ENCODE results near the gene PSMB7. TPM values are rescaled to one million over a fixed set of nuclear protein-coding genes. Genes with fewer than 3 reads are reported as not detected.

PSMB7 gene
- total and polyA plus RNA-seq, 2 donors (not counting 1 experiment from before 2014, with no cell fraction given): 206 to 290 TPM

DNA sequence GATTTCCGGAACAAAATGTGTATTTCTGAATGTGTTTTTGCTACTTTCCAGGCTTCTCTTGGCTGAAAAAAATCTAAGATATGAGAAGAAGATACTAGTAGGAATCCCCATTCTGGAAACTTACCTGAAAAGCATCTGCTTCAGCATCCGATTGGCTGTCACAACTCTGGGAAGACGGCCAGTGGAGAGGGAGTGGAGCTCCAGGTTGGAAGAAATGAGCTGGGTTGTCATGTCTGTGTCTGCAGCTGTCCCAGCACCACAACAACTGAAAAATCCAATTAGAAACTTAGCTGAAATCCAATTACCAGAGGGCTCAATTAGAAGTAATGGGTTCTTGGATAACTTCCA is 3.0 kb downstream of the PSMB7 start:
- DNase-seq (ENCODE audit: low read depth in 2 of 2): no peak
- Histone ChIP-seq H3K79me2 (ENCODE audit: control insufficient read depth, insufficient read depth, low read length) (peaks cover 52% of the 10 kb centered on the region), H3K9ac (ENCODE audit: insufficient read depth, low read length) (peak overlapping the region; percentile 26), H2AFZ (ENCODE audit: low read length) (no peak overlapping the region), H3K27me3 (ENCODE audit: control insufficient read depth, insufficient read depth, low read length) (no peaks in the 10 kb centered on the region), H3K36me3 (ENCODE audit: control insufficient read depth, insufficient read depth, low read length) (peaks cover 4% of the 10 kb centered on the region), H4K20me1 (ENCODE audit: control insufficient read depth, extremely low read depth, insufficient read depth, low read length) (no peaks in the 10 kb centered on the region), H3K9me3 (ENCODE audit: control insufficient read depth, insufficient read depth, low read depth, low read length) (no peaks in the 10 kb centered on the region), H3K4me2 (ENCODE audit: extremely low read depth, insufficient read depth, low read length) (peak overlapping the region; percentile 13), H3K4me1 (ENCODE audit: control insufficient read depth, extremely low read depth, insufficient read depth, low read length) (peaks cover 21% of the 10 kb centered on the region), H3K27ac (ENCODE audit: insufficient read depth, low read length) (peak overlapping the region; percentile 86), H3K4me3 (replicated peaks in 1 of 4; ENCODE audit: control extremely low read depth in 1 of 4, insufficient read depth in 1 of 4, low read depth in 3 of 4, low read length in 4 of 4) (peak overlapping the region in 1 of 4 experiments; percentile 15)
- TF ChIP-seq, protein P1, sequence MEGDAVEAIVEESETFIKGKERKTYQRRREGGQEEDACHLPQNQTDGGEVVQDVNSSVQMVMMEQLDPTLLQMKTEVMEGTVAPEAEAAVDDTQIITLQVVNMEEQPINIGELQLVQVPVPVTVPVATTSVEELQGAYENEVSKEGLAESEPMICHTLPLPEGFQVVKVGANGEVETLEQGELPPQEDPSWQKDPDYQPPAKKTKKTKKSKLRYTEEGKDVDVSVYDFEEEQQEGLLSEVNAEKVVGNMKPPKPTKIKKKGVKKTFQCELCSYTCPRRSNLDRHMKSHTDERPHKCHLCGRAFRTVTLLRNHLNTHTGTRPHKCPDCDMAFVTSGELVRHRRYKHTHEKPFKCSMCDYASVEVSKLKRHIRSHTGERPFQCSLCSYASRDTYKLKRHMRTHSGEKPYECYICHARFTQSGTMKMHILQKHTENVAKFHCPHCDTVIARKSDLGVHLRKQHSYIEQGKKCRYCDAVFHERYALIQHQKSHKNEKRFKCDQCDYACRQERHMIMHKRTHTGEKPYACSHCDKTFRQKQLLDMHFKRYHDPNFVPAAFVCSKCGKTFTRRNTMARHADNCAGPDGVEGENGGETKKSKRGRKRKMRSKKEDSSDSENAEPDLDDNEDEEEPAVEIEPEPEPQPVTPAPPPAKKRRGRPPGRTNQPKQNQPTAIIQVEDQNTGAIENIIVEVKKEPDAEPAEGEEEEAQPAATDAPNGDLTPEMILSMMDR (conservative IDR thresholded peaks at IDR 0.05 in 1 of 2, IDR thresholded peaks at IDR 0.05 in 1 of 2; ENCODE audit: low read depth in 1 of 2, low read length in 2 of 2): no peak

DNA sequence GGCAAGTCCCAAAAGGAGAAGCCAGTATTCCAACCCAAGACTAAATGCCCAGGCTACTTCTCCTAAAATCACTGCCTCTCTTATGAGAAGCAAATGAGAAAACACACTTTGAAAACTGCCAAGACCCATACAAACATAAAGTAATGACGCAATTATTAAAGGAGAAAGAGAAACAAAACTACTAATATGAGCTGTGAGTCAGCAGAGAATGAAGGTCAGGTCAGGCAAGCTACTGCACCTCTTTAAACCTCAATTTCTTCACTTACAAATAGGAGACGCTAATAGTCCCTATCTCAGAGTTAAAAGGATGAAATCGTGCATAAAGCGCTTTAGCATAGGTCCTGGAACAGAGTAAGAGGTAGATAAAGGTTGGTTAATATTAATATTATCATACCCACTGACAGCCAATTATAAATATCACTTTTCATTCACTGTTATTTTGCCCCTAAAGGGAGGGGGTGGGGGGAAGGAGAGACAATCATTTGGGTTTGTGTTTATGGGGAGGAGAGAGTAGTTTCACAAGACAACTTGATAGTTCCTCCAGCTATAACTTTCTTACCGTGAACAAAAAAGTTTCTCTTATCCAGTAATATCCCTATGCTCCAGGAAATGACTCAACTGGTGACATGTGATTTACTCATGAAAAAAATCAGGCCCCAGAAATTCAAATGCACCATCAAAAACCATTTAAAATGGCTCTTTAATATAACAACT is 3.6 kb downstream of the PSMB7 start:
- peak overlapping the region; percentile 86 for H3K27ac ChIP-seq (ENCODE audit: insufficient read depth, low read length)
- no peak overlapping the region for H3K9ac ChIP-seq (ENCODE audit: insufficient read depth, low read length)
- peaks cover 4% of the 10 kb centered on the region for H3K36me3 ChIP-seq (ENCODE audit: control insufficient read depth, insufficient read depth, low read length)
- TF ChIP-seq, protein P1 (conservative IDR thresholded peaks at IDR 0.05 in 1 of 2, IDR thresholded peaks at IDR 0.05 in 1 of 2; ENCODE audit: low read depth in 1 of 2, low read length in 2 of 2): no peak
- TF ChIP-seq EZH2 (IDR thresholded peaks at IDR 0.05; ENCODE audit: low read length, missing control alignments): no peak
- H3K4me1 ChIP-seq (ENCODE audit: control insufficient read depth, extremely low read depth, insufficient read depth, low read length): peaks cover 21% of the 10 kb centered on the region
- DNase-seq (ENCODE audit: low read depth in 2 of 2): peak; percentile 77 to 94
- H3K27me3 ChIP-seq (ENCODE audit: control insufficient read depth, insufficient read depth, low read length): no peaks in the 10 kb centered on the region
- peak overlapping the region; percentile 68 for H3K4me2 ChIP-seq (ENCODE audit: extremely low read depth, insufficient read depth, low read length)
- no peaks in the 10 kb centered on the region for H4K20me1 ChIP-seq (ENCODE audit: control insufficient read depth, extremely low read depth, insufficient read depth, low read length)
- peak overlapping the region in 3 of 4 experiments; percentile 20 to 39 (median 33) for H3K4me3 ChIP-seq (replicated peaks in 1 of 4; ENCODE audit: control extremely low read depth in 1 of 4, insufficient read depth in 1 of 4, low read depth in 3 of 4, low read length in 4 of 4)
- no peak overlapping the region for H2AFZ ChIP-seq (ENCODE audit: low read length)
- no peaks in the 10 kb centered on the region for H3K9me3 ChIP-seq (ENCODE audit: control insufficient read depth, insufficient read depth, low read depth, low read length)
- H3K79me2 ChIP-seq (ENCODE audit: control insufficient read depth, insufficient read depth, low read length): peaks cover 54% of the 10 kb centered on the region

DNA sequence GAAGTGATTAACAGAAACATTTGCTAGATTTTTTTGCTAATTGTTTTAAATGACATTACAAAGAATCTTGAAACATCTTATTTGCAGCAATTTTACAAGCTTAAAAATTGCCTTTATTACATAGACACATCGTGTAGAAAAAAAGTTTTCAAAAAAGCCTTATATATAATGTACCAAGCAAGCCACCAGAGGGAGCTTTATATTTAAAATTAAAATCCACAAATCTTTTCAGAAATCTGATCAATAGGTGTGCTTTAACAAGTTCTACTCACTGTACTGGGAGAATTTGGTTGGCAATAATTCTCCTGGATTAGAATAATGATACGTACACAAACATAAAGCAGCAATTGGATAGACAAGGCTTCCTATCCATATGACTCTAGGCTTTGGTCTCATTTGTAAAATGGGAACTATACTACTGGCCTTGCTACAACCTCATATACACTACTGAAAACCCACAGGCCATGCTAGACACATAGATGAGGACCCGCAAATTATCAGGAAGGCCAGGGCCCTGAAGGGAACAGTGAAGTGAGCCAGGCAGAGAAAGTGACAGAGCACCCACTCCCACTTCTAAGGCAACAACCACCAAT is 4.8 kb downstream of the PSMB7 start:
- H3K36me3 ChIP-seq (ENCODE audit: control insufficient read depth, insufficient read depth, low read length): peaks cover 4% of the 10 kb centered on the region
- peak in 1 of 2 donors; percentile 51 for DNase-seq (ENCODE audit: low read depth in 2 of 2)
- peaks cover 21% of the 10 kb centered on the region for H3K4me1 ChIP-seq (ENCODE audit: control insufficient read depth, extremely low read depth, insufficient read depth, low read length)
- no peaks in the 10 kb centered on the region for H3K9me3 ChIP-seq (ENCODE audit: control insufficient read depth, insufficient read depth, low read depth, low read length)
- no peaks in the 10 kb centered on the region for H3K27me3 ChIP-seq (ENCODE audit: control insufficient read depth, insufficient read depth, low read length)
- peak overlapping the region; percentile 86 for H3K27ac ChIP-seq (ENCODE audit: insufficient read depth, low read length)
- no peak overlapping the region for H3K9ac ChIP-seq (ENCODE audit: insufficient read depth, low read length)
- H2AFZ ChIP-seq (ENCODE audit: low read length): no peak overlapping the region
- H3K4me3 ChIP-seq (replicated peaks in 1 of 4; ENCODE audit: control extremely low read depth in 1 of 4, insufficient read depth in 1 of 4, low read depth in 3 of 4, low read length in 4 of 4): no peak overlapping the region
- no peaks in the 10 kb centered on the region for H4K20me1 ChIP-seq (ENCODE audit: control insufficient read depth, extremely low read depth, insufficient read depth, low read length)
- H3K79me2 ChIP-seq (ENCODE audit: control insufficient read depth, insufficient read depth, low read length): peaks cover 65% of the 10 kb centered on the region
- no peak for TF ChIP-seq EZH2 (IDR thresholded peaks at IDR 0.05; ENCODE audit: low read length, missing control alignments)
- TF ChIP-seq, protein P1 (conservative IDR thresholded peaks at IDR 0.05 in 1 of 2, IDR thresholded peaks at IDR 0.05 in 1 of 2; ENCODE audit: low read depth in 1 of 2, low read length in 2 of 2): peak in 1 of 2 donors; percentile 36
- no peak overlapping the region for H3K4me2 ChIP-seq (ENCODE audit: extremely low read depth, insufficient read depth, low read length)
